ENCODE data around the gene KCNH6.

Gene KCNH6

GRCh38 chr17:63550817-63551639 is 27.9 kb downstream of the KCNH6 start:
- no peak for DNase-seq (ENCODE audit: low read depth in 2 of 2)

DNA sequence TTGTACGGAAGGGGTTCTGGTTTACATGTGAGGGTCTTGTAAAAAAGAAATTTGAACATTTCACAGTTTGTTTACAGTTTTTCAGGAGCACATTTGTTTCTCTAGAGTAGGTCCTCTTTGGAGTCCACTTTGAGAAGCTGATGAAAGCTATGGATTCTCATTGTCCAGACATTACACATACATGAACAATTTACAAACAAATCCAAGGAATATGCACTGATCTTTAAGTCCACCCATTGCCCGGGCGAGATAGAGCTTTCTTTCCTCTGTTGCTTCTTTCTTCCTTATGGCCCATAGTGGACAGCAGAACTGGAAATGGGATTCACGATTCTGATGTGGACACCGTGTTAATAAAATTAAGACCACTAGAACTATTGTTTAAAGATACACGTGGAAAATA is 29.1 kb downstream of the KCNH6 start:
- DNase-seq (ENCODE audit: low read depth in 2 of 2) = no peak

GRCh38 chr17:63555500-63556156 is 32.5 kb downstream of the KCNH6 start:
- no peak for DNase-seq (ENCODE audit: low read depth in 2 of 2)

DNA sequence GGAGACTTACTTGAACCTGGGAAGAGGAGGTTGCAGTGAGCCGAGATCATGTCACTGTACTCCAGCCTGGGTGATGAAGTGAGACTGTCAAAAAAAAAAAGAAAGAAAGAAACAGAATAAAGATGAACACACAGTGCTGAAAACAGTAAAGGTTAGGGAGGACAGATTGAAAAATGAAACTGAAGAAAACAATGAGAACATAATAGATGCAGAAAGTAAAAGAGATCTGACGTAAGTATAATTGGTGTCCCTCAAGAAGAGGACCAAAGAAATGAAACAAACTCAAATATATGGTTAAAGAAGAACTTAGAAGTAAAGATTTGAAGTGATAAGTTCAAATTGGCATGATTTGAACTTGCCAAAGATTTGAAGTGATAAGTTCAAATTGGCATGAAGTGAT is 34.3 kb downstream of the KCNH6 start:
- DNase-seq (ENCODE audit: low read depth in 2 of 2) = no peak

- no peak for DNase-seq (ENCODE audit: low read depth in 2 of 2)
Observed at GRCh38 chr17:63558441-63558840, 35.3 kb downstream of the KCNH6 start.

- no peak for DNase-seq (ENCODE audit: low read depth in 2 of 2)
Observed at GRCh38 chr17:63561819-63562218, 38.7 kb downstream of the KCNH6 start.

DNA sequence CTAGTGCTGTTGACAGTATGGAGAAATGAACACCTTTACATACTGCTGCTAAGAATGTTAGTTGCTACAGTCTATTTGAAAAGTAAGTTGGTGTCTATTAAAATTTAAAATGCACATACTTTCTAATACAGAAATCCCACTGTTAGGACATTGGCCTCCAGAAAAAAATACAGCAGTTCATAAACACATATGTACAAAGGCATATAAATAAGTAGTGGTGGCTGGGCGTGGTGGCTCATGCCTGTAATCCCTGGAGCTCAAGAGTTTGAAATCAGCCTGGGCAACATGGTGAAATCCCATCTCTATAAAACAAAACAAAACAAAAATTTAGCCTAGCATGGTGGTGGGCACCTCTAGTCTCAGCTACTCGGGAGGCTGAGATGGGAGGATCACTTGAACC is 40.2 kb downstream of the KCNH6 start:
- no peak for DNase-seq (ENCODE audit: low read depth in 2 of 2)

DNA sequence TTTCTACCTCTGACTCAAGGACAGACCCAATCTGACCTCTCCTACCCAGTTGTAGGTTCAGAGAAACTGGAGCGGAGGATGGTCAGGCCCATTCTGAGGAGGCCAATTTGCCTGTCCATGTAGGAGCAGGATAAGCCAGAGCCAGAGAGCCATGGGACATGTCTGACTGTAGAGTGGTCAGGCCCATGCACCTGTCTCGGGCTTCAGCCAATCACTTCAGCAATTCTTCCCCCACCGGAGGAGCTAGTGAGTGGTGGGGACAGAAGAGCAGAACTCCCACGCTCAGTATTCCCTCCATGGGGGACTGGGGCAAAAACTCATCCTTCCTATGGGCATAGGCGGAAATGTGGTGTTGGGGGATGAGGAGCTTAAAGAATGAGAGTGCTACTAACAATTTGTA is 41.4 kb downstream of the KCNH6 start:
- DNase-seq (ENCODE audit: low read depth in 2 of 2) = no peak

DNA sequence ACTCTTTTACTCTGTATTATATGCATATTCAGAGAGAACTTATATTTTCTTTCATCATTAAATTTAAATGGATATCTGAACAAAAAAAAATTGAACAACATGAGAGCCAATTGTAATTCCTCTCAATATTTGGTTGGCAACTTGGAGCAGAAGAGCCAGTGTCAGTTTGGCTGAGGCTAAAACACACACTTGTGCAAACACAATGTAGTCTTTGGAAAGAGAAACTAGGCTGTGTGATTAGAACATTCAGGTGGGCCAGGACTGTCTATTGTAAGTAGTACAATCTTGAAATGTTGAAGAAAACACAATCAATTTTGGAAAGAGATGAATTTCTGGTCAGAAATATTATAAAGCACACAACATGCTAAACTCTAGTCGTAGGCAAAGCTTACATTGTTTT is 44.1 kb downstream of the KCNH6 start:
- DNase-seq (ENCODE audit: low read depth in 2 of 2) = no peak

DNA sequence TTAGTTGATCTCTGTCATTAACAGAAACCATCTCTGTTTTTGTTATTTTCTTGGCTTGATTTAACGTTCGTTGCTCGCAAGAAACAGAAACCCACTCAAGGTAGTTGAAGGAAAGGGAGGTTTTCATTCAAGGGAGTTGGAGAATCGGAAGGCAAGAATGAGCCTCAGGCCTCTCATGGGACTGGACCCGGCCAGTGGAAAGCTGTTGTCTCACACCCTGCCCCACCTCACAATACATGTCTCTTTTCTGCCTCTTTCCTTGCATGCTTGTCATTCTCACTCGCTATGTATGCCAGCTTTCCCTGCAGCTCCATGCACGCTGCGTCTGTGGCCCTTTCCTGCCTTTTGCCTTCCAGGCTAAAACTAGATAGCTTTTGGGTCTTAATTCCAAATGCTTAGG is 45.4 kb downstream of the KCNH6 start:
- no peak for DNase-seq (ENCODE audit: low read depth in 2 of 2)

DNA sequence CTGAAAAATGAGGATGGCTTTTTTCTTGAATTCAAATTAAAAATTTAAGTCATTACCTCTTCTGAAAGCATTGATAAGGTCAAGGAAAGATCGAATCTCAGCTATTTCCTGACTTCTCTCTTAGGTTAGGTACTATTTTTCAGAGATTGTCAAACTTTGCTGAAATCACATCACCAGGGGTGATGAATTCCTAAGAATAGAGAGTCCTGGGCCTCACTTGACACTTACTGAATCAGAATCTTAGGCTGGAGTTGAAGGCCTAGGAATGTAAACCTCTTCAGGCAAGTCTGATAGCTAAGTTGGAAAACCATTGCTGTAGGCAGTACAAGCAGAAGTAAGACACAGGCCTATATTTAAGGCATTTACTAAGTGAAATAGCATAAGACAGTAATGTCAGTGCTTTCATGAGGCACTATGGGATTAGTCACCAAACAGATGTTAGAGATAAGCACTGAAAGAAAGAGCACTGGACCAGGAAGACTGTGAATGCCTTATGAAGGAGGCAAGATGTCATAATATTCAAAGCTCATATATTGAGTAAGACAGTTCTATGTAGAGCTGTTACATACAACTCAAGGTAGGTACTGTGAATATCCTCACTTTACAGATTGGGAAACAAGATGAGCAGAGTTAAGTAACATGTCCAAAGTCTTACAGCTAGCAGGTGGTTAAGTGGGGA is 48.6 kb downstream of the KCNH6 start:
- no peak for DNase-seq (ENCODE audit: low read depth in 2 of 2)

- no peak for DNase-seq (ENCODE audit: low read depth in 2 of 2)
Observed at GRCh38 chr17:63573634-63574033, 50.5 kb downstream of the KCNH6 start.

DNA sequence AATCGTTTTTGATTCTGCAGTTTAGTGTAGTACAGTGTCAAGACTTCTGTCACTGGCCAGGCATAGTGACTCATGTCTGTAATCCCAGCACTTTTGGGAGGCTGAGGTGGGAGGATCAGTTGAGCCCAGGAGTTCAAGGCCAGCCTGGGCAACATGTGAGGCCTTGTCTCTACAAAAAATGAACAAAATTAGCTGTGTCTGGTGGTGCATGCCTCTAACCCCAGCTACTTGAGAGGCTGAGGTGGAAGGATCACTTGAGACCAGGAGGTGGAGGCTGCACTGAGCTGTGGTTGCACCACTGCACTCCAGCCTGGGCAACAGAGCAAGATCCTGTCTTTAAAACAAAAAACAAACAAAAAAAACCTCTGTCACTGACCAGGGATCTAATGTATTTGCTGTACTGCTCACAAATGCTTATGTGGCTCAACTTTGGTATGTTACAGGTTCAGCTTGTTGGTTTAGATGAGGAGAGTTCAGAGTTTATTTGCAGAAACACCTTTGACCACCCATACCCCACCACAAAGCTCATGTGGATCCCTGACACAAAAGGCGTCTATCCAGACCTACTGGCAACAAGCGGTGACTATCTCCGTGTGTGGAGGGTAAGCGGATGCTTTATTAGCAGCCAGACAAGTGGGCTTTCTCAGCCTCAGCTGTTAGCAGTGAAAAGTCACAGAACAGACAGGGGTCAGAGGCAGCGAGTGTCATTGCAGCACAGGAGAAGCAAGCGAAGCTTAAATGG is 55.0 kb downstream of the KCNH6 start:
- no peak for DNase-seq (ENCODE audit: low read depth in 2 of 2)

- DNase-seq (ENCODE audit: low read depth in 2 of 2) = no peak
Observed at GRCh38 chr17:63578769-63579111, 55.6 kb downstream of the KCNH6 start.

- no peak for DNase-seq (ENCODE audit: low read depth in 2 of 2)
Observed at GRCh38 chr17:63579633-63580032, 56.5 kb downstream of the KCNH6 start.

DNA sequence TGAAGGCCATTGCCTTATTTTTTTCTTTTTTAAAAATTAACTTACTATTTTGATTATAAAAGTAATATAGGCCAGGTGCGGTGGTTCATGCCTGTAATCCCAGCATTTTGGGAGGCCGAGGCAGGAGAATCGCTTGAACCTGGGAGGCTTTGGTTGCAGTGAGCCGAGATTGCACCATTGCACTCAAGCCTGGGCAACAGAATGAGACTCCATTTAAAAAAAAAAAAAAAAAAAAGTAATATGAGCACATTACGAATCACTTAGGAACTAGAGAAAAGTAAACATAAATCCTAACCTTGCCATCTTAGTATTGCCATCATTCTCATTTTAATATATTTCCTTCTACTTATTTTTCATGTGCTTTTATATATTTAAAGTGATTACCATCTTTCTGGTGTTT is 64.6 kb downstream of the KCNH6 start:
- no peak for DNase-seq (ENCODE audit: low read depth in 2 of 2)

DNA sequence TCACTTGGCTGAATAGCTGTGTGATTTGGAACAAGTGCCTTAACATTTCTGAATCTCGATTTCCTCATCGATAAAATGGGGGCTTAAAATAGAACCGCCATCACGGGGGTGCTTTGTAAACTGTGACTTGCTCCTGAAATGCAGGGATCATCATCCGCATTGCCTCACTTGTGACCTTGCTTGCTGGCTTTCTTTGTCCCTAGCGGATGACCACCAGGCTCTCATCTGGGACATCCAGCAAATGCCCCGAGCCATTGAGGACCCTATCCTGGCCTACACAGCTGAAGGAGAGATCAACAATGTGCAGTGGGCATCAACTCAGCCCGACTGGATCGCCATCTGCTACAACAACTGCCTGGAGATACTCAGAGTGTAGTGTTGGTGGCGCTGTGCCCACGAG is 65.6 kb downstream of the KCNH6 start:
- no peak for DNase-seq (ENCODE audit: low read depth in 2 of 2)

GRCh38 chr17:63589646-63590045 is 66.5 kb downstream of the KCNH6 start:
- no peak for DNase-seq (ENCODE audit: low read depth in 2 of 2)

DNA sequence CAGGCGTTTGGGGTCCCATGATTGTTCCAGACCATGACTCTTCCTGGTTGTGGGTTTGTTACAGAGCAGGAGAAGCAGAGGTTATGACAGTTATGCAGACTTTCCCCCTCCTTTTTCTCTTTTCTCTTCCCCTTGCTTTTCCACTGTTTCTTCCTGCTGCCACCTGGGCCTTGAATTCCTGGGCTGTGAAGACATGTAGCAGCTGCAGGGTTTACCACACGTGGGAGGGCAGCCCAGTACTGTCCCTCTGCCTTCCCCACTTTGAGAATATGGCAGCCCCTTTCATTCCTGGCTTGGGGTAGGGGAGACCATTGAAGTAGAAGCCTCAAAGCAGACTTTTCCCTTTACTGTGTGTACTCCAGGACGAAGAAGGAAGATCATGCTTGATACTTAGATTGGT is 69.6 kb downstream of the KCNH6 start:
- DNase-seq (ENCODE audit: low read depth in 2 of 2) = no peak

DNA sequence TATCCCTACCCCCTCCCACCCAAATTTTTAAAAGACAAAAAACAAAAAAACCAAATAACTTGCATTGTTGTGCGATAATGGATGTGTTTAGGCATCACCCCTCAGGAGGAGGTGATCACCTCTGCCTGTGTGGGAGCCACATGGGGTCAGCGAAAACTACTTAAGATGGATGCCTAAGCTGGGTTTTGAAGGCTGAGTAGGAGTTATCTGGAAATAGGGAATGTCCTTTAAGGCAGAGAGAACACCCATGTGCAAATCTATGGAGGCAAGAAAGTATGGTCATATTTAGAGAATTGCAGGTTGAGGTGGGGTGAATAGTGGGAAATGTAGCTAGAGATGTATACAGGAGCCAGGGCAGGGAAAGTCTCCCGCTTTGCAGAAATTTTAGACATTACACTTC is 72.0 kb downstream of the KCNH6 start:
- DNase-seq (ENCODE audit: low read depth in 2 of 2) = no peak
